Neural cell (in vitro differentiated cells): ENCODE measurements around the gene NHLH1. TPM values are rescaled to one million over a fixed set of nuclear protein-coding genes. Genes with fewer than 3 reads are reported as not detected.

Experiments
- H2AFZ ChIP-seq: fragments of 200-600, 300-800 bp; sonication (generic), shearing (Covaris generic); 2 replicates; pipeline ENCODE4 v1.6.0; 2014; ENCODE audit warnings: low read depth, mild to moderate bottlenecking, antibody characterized with exemption, low read length, moderate library complexity
- H3F3A ChIP-seq: fragments of 200-600 bp; shearing (Covaris generic); 2 replicates; pipeline ENCODE4 v1.6.1; 2016; ENCODE audit warnings: mild to moderate bottlenecking, moderate library complexity, mixed read lengths, antibody characterized with exemption, low read length; ENCODE audit not compliant: insufficient read depth, poor library complexity, severe bottlenecking
- H3K27ac ChIP-seq: fragments of 200-600, 300-800 bp; sonication (generic), shearing (Covaris generic); 2 replicates; pipeline ENCODE4 v1.5.1; 2014; ENCODE audit warnings: mild to moderate bottlenecking, low read length, moderate library complexity
- H3K27me3 ChIP-seq: fragments of 300-800, 200-600 bp; sonication (generic), shearing (Covaris generic); 2 replicates; pipeline ENCODE4 v1.6.0; 2014; ENCODE audit warnings: mild to moderate bottlenecking, low read depth, low read length, moderate library complexity; ENCODE audit not compliant: insufficient read depth
- H3K36me3 ChIP-seq: fragments of 300-800, 200-600 bp; sonication (generic), shearing (Covaris generic); 2 replicates; pipeline ENCODE4 v1.5.1; 2014; ENCODE audit warnings: mild to moderate bottlenecking, antibody characterized with exemption, low read length, moderate library complexity; ENCODE audit not compliant: insufficient read depth
- H3K4me2 ChIP-seq: fragments of 300-800, 200-600 bp; sonication (generic), shearing (Covaris generic); 2 replicates; pipeline ENCODE4 v1.6.0; 2014; ENCODE audit warnings: mild to moderate bottlenecking, low read length
- H3K4me3 ChIP-seq: fragments of 300-800, 200-600 bp; sonication (generic), shearing (Covaris generic); 2 replicates; pipeline ENCODE4 v1.5.1; 2014; ENCODE audit warnings: mild to moderate bottlenecking, low read length, moderate library complexity
- H3K79me2 ChIP-seq: fragments of 200-600 bp; shearing (Covaris generic); replicated peaks from 2 replicates; pipeline ENCODE4 v1.6.0; 2014; ENCODE audit warnings: mild to moderate bottlenecking, low read length, moderate library complexity; ENCODE audit not compliant: insufficient read depth
- H3K9ac ChIP-seq: fragments of 300-800, 200-600 bp; sonication (generic), shearing (Covaris generic); 2 replicates; pipeline ENCODE4 v1.6.1; 2016; ENCODE audit warnings: mild to moderate bottlenecking, low read length, mixed read lengths
- H3K9me2 ChIP-seq: fragments of 200-600 bp; shearing (Covaris generic); 2 replicates; pipeline ENCODE4 v1.6.1; 2016; ENCODE audit warnings: mild to moderate bottlenecking, low read length, mixed read lengths; ENCODE audit not compliant: insufficient read depth
- H3K9me3 ChIP-seq: fragments of 200-600, 300-800 bp; sonication (generic), shearing (Covaris generic); 2 replicates; pipeline ENCODE4 v1.6.1; 2016; ENCODE audit warnings: mild to moderate bottlenecking, mixed run types, low read length, moderate library complexity, mixed read lengths
- H4K20me1 ChIP-seq: fragments of 200-600 bp; shearing (Covaris generic); 2 replicates; pipeline ENCODE4 v1.6.1; 2016; ENCODE audit warnings: mild to moderate bottlenecking, mixed run types; ENCODE audit not compliant: insufficient read depth
- CTCF ChIP-seq: fragments of 450-650 bp; IDR thresholded peaks from 2 replicates; pipeline ENCODE4 v1.5.1; 2014; ENCODE audit warnings: antibody characterized with exemption, mild to moderate bottlenecking, moderate library complexity; ENCODE audit not compliant: poor library complexity, severe bottlenecking
- EP300 ChIP-seq: fragments of 450-650 bp; conservative IDR thresholded peaks from 2 replicates; pipeline ENCODE4 v1.6.1; 2014; ENCODE audit warnings: antibody characterized with exemption, mild to moderate bottlenecking, moderate library complexity; ENCODE audit not compliant: poor library complexity, severe bottlenecking
- EZH2 ChIP-seq: fragments of 200-600, 300-800 bp; shearing (Covaris generic), sonication (generic); IDR thresholded peaks from 2 replicates; pipeline ENCODE4 v1.6.1; 2014; ENCODE audit warnings: antibody characterized with exemption, low read length, borderline replicate concordance, mild to moderate bottlenecking; ENCODE audit not compliant: insufficient read depth, poor library complexity, severe bottlenecking
- MXI1 ChIP-seq: fragments of 450-650 bp; conservative IDR thresholded peaks from 2 replicates; pipeline ENCODE4 v1.6.1; 2014; ENCODE audit warnings: antibody characterized with exemption, mild to moderate bottlenecking; ENCODE audit not compliant: poor library complexity, severe bottlenecking
- POLR2AphosphoS5 ChIP-seq: IDR thresholded peaks from 2 replicates; pipeline ENCODE4 v1.6.1; 2012
- RAD21 ChIP-seq: fragments of 450-650 bp; conservative IDR thresholded peaks from 2 replicates; pipeline ENCODE4 v1.6.1; 2014; ENCODE audit warnings: antibody characterized with exemption, mild to moderate bottlenecking, moderate library complexity
- REST ChIP-seq: IDR thresholded peaks from 2 replicates; pipeline ENCODE4 v1.6.1; 2012; ENCODE audit warnings: borderline replicate concordance
- SMC3 ChIP-seq: fragments of 450-650 bp; conservative IDR thresholded peaks from 2 replicates; pipeline ENCODE4 v1.6.1; 2014; ENCODE audit warnings: antibody characterized with exemption, mild to moderate bottlenecking, moderate library complexity; ENCODE audit not compliant: poor library complexity
- TAF1 ChIP-seq: IDR thresholded peaks from 2 replicates; pipeline ENCODE4 v1.6.1; 2012; ENCODE audit warnings: low read depth
- polyA plus RNA-seq: library from polyadenylated mRNA; depleted of rRNA; stranded (reverse); fragments of >200 nt; gene quantifications from 2 replicates; pipeline ENCODE4 v1.2.3, GENCODE V29; 2014

The NHLH1 gene
- polyA plus RNA-seq, 1 donor from 2014 or later: 0.11 TPM

- no peak for TF ChIP-seq REST
- no peak for TF ChIP-seq MXI1
- TF ChIP-seq POLR2AphosphoS5: no peak
- TF ChIP-seq SMC3: no peak
- Histone ChIP-seq H3K9me2 (no peaks in the 10 kb centered on the region), H3K9ac (no peak overlapping the region), H4K20me1 (no peaks in the 10 kb centered on the region), H3F3A (no peaks in the 10 kb centered on the region), H3K79me2 (peaks cover 63% of the 10 kb centered on the region), H3K36me3 (no peaks in the 10 kb centered on the region), H3K9me3 (no peaks in the 10 kb centered on the region), H3K27me3 (no peaks in the 10 kb centered on the region), H3K4me3 (no peak overlapping the region), H2AFZ (no peak overlapping the region), H3K4me2 (no peak overlapping the region), H3K27ac (no peak overlapping the region)
Observed at GRCh38 chr1:160413716-160414115, 46.8 kb downstream of the NHLH1 start.

GRCh38 chr1:160414881-160415280 is 48.0 kb downstream of the NHLH1 start:
- Histone ChIP-seq H2AFZ (no peak overlapping the region), H3K4me3 (no peak overlapping the region), H3K27me3 (no peaks in the 10 kb centered on the region), H3K4me2 (no peak overlapping the region), H3K36me3 (peaks cover 7% of the 10 kb centered on the region), H3K27ac (no peak overlapping the region), H3K9ac (no peak overlapping the region), H3K9me3 (no peaks in the 10 kb centered on the region), H3K79me2 (peaks cover 54% of the 10 kb centered on the region), H3K9me2 (no peaks in the 10 kb centered on the region), H3F3A (no peaks in the 10 kb centered on the region), H4K20me1 (no peaks in the 10 kb centered on the region)
- TF ChIP-seq EP300 (no peak), CTCF (no peak), REST (no peak), POLR2AphosphoS5 (no peak), RAD21 (no peak), SMC3 (no peak), MXI1 (no peak), EZH2 (no peak), TAF1 (no peak)
